ENCODE measurements around the gene DOCK2.

- TF ChIP-seq CTCF (optimal IDR thresholded peaks at IDR 0.05 in 1 of 3, IDR thresholded peaks at IDR 0.05 in 1 of 3, conservative IDR thresholded peaks at IDR 0.05 in 1 of 3; ENCODE audit: extremely low read depth in 1 of 3, insufficient read depth in 2 of 3, low read length in 3 of 3) (no peak), EZH2 (IDR thresholded peaks at IDR 0.05; ENCODE audit: low read length) (no peak)
Measured at GRCh38 chr5:169728418-169728817, 91.3 kb downstream of the DOCK2 start.

Measured in keratinocyte (primary cell).